NCI-H2107 (cell line): Measurements from ENCODE around the gene FBXL19.
"Not testable (repeated sequence)": the region's sequence is repeated elsewhere in the genome, so short reads cannot be mapped to it uniquely, and the experiment has no call there.

ENCODE experiments used
- DNase-seq: peaks from one replicate; lab custom pipeline; 2025; lab: John Stamatoyannopoulos, UW

Gene FBXL19

GRCh38 chr16:30923554-30924075 lies at the start of gene FBXL19:
FBXL19 (plus strand) TSS chr16:30923572; CDS start chr16:30925755, 2,183 bp downstream.
- no peak for DNase-seq

GRCh38 chr16:30874244-30874820 lies 49.0 kb upstream of the FBXL19 start:
- DNase-seq, result no peak

- DNase-seq, result peak; percentile 85
These were observed 48.3 kb upstream of the FBXL19 start for GRCh38 chr16:30874821-30875717.

GRCh38 chr16:30875871-30876801 lies 47.2 kb upstream of the FBXL19 start:
- no peak for DNase-seq

GRCh38 chr16:30876867-30877266 lies 46.5 kb upstream of the FBXL19 start:
- DNase-seq, result no peak

GRCh38 chr16:30882429-30883310 lies 40.7 kb upstream of the FBXL19 start:
- no peak for DNase-seq

GRCh38 chr16:30884760-30885159 lies 38.6 kb upstream of the FBXL19 start:
- no peak for DNase-seq

GRCh38 chr16:30885196-30885595 lies 38.2 kb upstream of the FBXL19 start:
- no peak for DNase-seq

- no peak for DNase-seq
These were observed 37.2 kb upstream of the FBXL19 start for GRCh38 chr16:30886145-30886544.

GRCh38 chr16:30887927-30888326 lies 35.4 kb upstream of the FBXL19 start:
- DNase-seq, result no peak

- no peak for DNase-seq
These were observed 34.4 kb upstream of the FBXL19 start for GRCh38 chr16:30888856-30889499.

- DNase-seq, result no peak
These were observed 33.7 kb upstream of the FBXL19 start for GRCh38 chr16:30889721-30890120.

GRCh38 chr16:30891043-30891823 lies 32.1 kb upstream of the FBXL19 start:
- DNase-seq, result not testable (repeated sequence)

GRCh38 chr16:30892670-30893416 lies 30.5 kb upstream of the FBXL19 start:
- no peak for DNase-seq

- DNase-seq, result no peak
These were observed 30.0 kb upstream of the FBXL19 start for GRCh38 chr16:30893417-30893743.

GRCh38 chr16:30893744-30894539 lies 29.4 kb upstream of the FBXL19 start, which contains the start of gene BCL7C:
BCL7C (minus strand) TSS chr16:30894077; CDS start chr16:30893944, 133 bp downstream.
- DNase-seq, result peak; percentile 66

- DNase-seq, result no peak
These were observed 28.6 kb upstream of the FBXL19 start for GRCh38 chr16:30894540-30895368.
